ENCODE data around the gene ZBTB20. TPM values are rescaled to one million over a fixed set of nuclear protein-coding genes. Genes with fewer than 3 reads are reported as not detected.

The ZBTB20 gene
- total and polyA plus RNA-seq, 2 donors (not counting 1 experiment from before 2014, with no cell fraction given): 4.0 to 22.5 TPM

DNA sequence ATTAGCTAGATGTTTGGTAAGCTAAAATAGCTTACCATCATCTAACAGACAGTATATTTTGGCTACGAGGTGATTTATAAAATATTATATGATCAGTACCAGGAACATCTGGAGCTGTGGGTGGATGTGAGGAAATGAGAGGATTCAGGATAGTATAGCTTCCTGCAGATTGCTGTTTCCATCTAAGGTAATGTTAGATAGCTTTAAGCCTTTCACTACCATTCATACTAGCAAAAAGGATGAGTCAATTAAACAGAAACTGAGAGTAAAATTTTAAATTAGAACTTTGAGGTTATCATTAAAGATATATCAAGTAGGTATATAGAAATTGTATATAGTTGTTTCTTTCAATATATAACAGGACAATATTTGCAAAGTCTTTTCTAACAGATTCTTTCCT is 8.0 kb downstream of the ZBTB20 start:
- H3K27me3 ChIP-seq (ENCODE audit: control insufficient read depth, insufficient read depth, low read length): no peaks in the 10 kb centered on the region
- H3K4me1 ChIP-seq (ENCODE audit: control insufficient read depth, extremely low read depth, insufficient read depth, low read length): no peaks in the 10 kb centered on the region
- H2AFZ ChIP-seq (ENCODE audit: low read length): no peak overlapping the region
- no peaks in the 10 kb centered on the region for H4K20me1 ChIP-seq (ENCODE audit: control insufficient read depth, extremely low read depth, insufficient read depth, low read length)
- DNase-seq (ENCODE audit: low read depth in 2 of 2): no peak
- H3K4me2 ChIP-seq (ENCODE audit: extremely low read depth, insufficient read depth, low read length): no peak overlapping the region
- H3K4me3 ChIP-seq (replicated peaks in 1 of 4; ENCODE audit: control extremely low read depth in 1 of 4, insufficient read depth in 1 of 4, low read depth in 3 of 4, low read length in 4 of 4): no peak overlapping the region
- H3K27ac ChIP-seq (ENCODE audit: insufficient read depth, low read length): no peak overlapping the region
- no peaks in the 10 kb centered on the region for H3K36me3 ChIP-seq (ENCODE audit: control insufficient read depth, insufficient read depth, low read length)
- no peak overlapping the region for H3K9ac ChIP-seq (ENCODE audit: insufficient read depth, low read length)
- H3K9me3 ChIP-seq (ENCODE audit: control insufficient read depth, insufficient read depth, low read depth, low read length): no peaks in the 10 kb centered on the region
- no peaks in the 10 kb centered on the region for H3K79me2 ChIP-seq (ENCODE audit: control insufficient read depth, insufficient read depth, low read length)
- TF ChIP-seq, protein P1, sequence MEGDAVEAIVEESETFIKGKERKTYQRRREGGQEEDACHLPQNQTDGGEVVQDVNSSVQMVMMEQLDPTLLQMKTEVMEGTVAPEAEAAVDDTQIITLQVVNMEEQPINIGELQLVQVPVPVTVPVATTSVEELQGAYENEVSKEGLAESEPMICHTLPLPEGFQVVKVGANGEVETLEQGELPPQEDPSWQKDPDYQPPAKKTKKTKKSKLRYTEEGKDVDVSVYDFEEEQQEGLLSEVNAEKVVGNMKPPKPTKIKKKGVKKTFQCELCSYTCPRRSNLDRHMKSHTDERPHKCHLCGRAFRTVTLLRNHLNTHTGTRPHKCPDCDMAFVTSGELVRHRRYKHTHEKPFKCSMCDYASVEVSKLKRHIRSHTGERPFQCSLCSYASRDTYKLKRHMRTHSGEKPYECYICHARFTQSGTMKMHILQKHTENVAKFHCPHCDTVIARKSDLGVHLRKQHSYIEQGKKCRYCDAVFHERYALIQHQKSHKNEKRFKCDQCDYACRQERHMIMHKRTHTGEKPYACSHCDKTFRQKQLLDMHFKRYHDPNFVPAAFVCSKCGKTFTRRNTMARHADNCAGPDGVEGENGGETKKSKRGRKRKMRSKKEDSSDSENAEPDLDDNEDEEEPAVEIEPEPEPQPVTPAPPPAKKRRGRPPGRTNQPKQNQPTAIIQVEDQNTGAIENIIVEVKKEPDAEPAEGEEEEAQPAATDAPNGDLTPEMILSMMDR (conservative IDR thresholded peaks at IDR 0.05 in 1 of 2, IDR thresholded peaks at IDR 0.05 in 1 of 2; ENCODE audit: low read depth in 1 of 2, low read length in 2 of 2): no peak
- TF ChIP-seq EZH2 (IDR thresholded peaks at IDR 0.05; ENCODE audit: low read length, missing control alignments): no peak

DNA sequence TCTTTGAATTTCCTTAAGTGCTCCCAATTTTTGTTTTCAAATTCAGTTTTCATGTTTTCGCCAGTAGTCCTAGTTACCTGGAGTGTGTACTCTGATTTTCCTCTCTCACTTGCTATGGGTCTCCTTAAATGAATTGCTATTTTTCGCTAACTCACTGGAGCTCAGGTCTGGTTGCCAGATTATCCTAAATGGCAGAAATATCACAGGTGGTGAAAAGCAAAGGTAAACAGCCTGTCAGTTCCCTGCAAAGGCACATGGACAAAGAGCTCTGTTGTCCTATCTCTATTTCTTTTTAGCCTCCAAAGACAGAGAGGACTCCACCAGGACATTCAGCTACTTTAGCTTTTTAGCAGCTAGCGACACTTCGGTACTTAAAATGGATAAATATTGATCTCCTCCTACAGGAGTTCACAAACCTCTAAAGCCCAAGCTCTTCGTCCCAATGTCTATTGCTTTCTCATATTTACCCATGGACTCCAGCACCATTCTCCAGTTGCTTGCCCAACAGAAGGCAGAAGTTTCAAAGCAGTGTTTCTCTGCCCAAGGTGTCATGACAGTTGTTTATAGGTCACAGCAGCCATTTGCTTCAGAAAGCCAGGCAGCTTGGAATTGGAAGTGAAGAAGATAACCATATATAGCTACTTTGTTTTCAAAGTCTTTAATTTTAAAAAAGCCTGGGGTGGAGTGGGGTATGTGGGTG is 12.3 kb downstream of the ZBTB20 start:
- no peak for TF ChIP-seq EZH2 (IDR thresholded peaks at IDR 0.05; ENCODE audit: low read length, missing control alignments)
- TF ChIP-seq, protein P1 (conservative IDR thresholded peaks at IDR 0.05 in 1 of 2, IDR thresholded peaks at IDR 0.05 in 1 of 2; ENCODE audit: low read depth in 1 of 2, low read length in 2 of 2): no peak
- Histone ChIP-seq H3K27ac (ENCODE audit: insufficient read depth, low read length) (no peak overlapping the region), H3K4me3 (replicated peaks in 1 of 4; ENCODE audit: control extremely low read depth in 1 of 4, insufficient read depth in 1 of 4, low read depth in 3 of 4, low read length in 4 of 4) (no peak overlapping the region), H3K4me2 (ENCODE audit: extremely low read depth, insufficient read depth, low read length) (no peak overlapping the region), H3K79me2 (ENCODE audit: control insufficient read depth, insufficient read depth, low read length) (no peaks in the 10 kb centered on the region), H3K9ac (ENCODE audit: insufficient read depth, low read length) (no peak overlapping the region), H3K4me1 (ENCODE audit: control insufficient read depth, extremely low read depth, insufficient read depth, low read length) (no peaks in the 10 kb centered on the region), H3K36me3 (ENCODE audit: control insufficient read depth, insufficient read depth, low read length) (no peaks in the 10 kb centered on the region), H4K20me1 (ENCODE audit: control insufficient read depth, extremely low read depth, insufficient read depth, low read length) (no peaks in the 10 kb centered on the region), H2AFZ (ENCODE audit: low read length) (no peak overlapping the region), H3K9me3 (ENCODE audit: control insufficient read depth, insufficient read depth, low read depth, low read length) (no peaks in the 10 kb centered on the region), H3K27me3 (ENCODE audit: control insufficient read depth, insufficient read depth, low read length) (no peaks in the 10 kb centered on the region)
- no peak for DNase-seq (ENCODE audit: low read depth in 2 of 2)

DNA sequence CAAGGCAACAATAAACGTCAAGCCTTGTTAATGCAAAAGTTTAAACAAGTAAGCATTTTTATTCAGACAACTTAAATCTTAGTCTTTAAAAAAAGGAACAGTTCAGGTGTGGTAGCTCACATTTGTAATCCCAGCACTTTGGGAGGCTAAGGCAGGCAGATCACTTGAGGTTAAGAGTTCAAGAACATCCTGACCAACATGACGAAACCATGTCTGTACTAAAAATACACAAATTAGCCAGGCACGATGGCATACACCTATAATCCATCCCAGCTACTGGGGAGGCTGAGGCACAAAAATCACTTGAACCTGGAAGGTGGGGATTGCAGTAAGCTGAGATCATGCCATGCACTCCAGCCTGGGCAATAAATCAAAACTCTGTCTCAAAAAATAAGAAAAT is 19.9 kb downstream of the ZBTB20 start:
- Histone ChIP-seq H3K27me3 (ENCODE audit: control insufficient read depth, insufficient read depth, low read length) (no peaks in the 10 kb centered on the region), H2AFZ (ENCODE audit: low read length) (no peak overlapping the region), H4K20me1 (ENCODE audit: control insufficient read depth, extremely low read depth, insufficient read depth, low read length) (no peaks in the 10 kb centered on the region), H3K4me1 (ENCODE audit: control insufficient read depth, extremely low read depth, insufficient read depth, low read length) (no peaks in the 10 kb centered on the region), H3K27ac (ENCODE audit: insufficient read depth, low read length) (no peak overlapping the region), H3K9me3 (ENCODE audit: control insufficient read depth, insufficient read depth, low read depth, low read length) (no peaks in the 10 kb centered on the region), H3K4me3 (replicated peaks in 1 of 4; ENCODE audit: control extremely low read depth in 1 of 4, insufficient read depth in 1 of 4, low read depth in 3 of 4, low read length in 4 of 4) (no peak overlapping the region), H3K4me2 (ENCODE audit: extremely low read depth, insufficient read depth, low read length) (no peak overlapping the region), H3K9ac (ENCODE audit: insufficient read depth, low read length) (no peak overlapping the region), H3K36me3 (ENCODE audit: control insufficient read depth, insufficient read depth, low read length) (no peaks in the 10 kb centered on the region), H3K79me2 (ENCODE audit: control insufficient read depth, insufficient read depth, low read length) (no peaks in the 10 kb centered on the region)
- no peak for DNase-seq (ENCODE audit: low read depth in 2 of 2)
- TF ChIP-seq EZH2 (IDR thresholded peaks at IDR 0.05; ENCODE audit: low read length, missing control alignments): no peak
- TF ChIP-seq, protein P1 (conservative IDR thresholded peaks at IDR 0.05 in 1 of 2, IDR thresholded peaks at IDR 0.05 in 1 of 2; ENCODE audit: low read depth in 1 of 2, low read length in 2 of 2): no peak
